ENCODE data around the gene B4GALT7. TPM values are rescaled to one million over a fixed set of nuclear protein-coding genes. Genes with fewer than 3 reads are reported as not detected.
"Not testable (repeated sequence)": the region's sequence is repeated elsewhere in the genome, so short reads cannot be mapped to it uniquely, and the experiment has no call there.

Gene B4GALT7
- total RNA-seq, 2 donors from 2014 or later, result 27.4 to 33.7 TPM

DNA sequence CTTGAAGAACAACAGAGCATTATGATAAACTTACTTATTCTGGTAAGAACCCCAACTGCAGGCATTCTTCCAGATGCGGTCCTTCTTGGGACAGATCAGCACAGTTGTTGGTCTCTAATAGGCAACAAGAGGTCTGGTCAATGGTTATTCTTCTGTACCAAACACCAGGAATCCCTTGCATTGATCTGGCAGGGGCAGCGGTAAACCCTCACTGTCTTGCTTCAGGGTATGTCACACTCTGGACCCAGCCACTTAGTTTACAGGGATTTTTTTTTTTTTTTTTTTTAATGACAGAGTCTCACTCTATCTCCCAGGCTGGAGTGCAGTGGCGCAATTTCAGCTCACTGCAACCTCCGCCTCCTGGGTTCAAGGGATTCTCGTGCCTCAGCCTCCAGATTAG, 44.3 kb upstream of the B4GALT7 start:
- no peak for DNase-seq
- peaks cover 24% of the 10 kb centered on the region for H3K36me3 Mint-ChIP-seq (ENCODE audit: low read depth)
- H3K27me3 Mint-ChIP-seq (ENCODE audit: insufficient read depth), result no peaks in the 10 kb centered on the region
- Histone ChIP-seq H3K9ac (ENCODE audit: extremely low read depth, low read length, poor library complexity, severe bottlenecking) (no peak overlapping the region), H3K36me3 (ENCODE audit: control insufficient read depth, insufficient read depth, low read length) (peaks cover 24% of the 10 kb centered on the region), H3K27ac (ENCODE audit: low read depth, low read length) (no peak overlapping the region), H3K9me3 (ENCODE audit: control insufficient read depth, low read length) (peaks cover 3% of the 10 kb centered on the region), H3K4me3 (ENCODE audit: low read length) (no peak overlapping the region), H3K27me3 (ENCODE audit: control insufficient read depth, insufficient read depth, low read length, poor library complexity, severe bottlenecking) (no peaks in the 10 kb centered on the region), H3K4me1 (ENCODE audit: control insufficient read depth, insufficient read depth, low read length) (peaks cover 9% of the 10 kb centered on the region)
- H3K4me3 Mint-ChIP-seq, result no peak overlapping the region
- H3K27ac Mint-ChIP-seq, result no peak overlapping the region
- H3K4me1 Mint-ChIP-seq, result peaks cover 13% of the 10 kb centered on the region
- TF ChIP-seq CTCF (conservative IDR thresholded peaks at IDR 0.05), result no peak
- 96 to 100% methylated on average over 3 to 5 of the region's 5 CpGs for WGBS, 2 experiments (ENCODE audit: insufficient coverage in 1 of 2, insufficient read length in 1 of 2)
- peaks cover 13% of the 10 kb centered on the region for H3K9me3 Mint-ChIP-seq

- peaks cover 13% of the 10 kb centered on the region for H3K4me1 Mint-ChIP-seq
- no peak overlapping the region for H3K4me3 Mint-ChIP-seq
- 86 to 87% methylated on average over 4 of the region's 4 CpGs for WGBS, 2 experiments (ENCODE audit: insufficient coverage in 1 of 2, insufficient read length in 1 of 2)
These were observed 42.8 kb upstream of the B4GALT7 start for GRCh38 chr5:177557041-177557647.

DNA sequence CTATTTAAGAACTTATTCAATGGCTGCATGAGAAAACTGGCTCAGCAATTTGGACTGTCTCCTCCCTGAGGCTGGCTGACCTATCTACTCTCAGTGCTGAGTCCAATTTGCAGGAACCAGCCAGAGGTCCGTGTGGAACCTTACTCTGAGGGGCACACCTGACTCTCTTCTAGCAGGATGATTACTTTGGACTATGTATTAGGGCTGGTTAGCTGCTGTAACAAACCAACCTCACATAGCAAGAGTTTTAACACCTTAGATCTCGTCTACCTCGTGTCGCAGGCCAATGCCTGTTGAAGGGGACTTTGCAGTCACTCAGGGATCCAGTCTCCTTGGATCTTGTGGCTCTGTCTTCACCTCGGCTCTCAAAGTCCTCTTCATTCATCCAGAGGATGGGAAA, 42.1 kb upstream of the B4GALT7 start:
- no peak overlapping the region for H3K9ac ChIP-seq (ENCODE audit: extremely low read depth, low read length, poor library complexity, severe bottlenecking)
- no peaks in the 10 kb centered on the region for H3K27me3 ChIP-seq (ENCODE audit: control insufficient read depth, insufficient read depth, low read length, poor library complexity, severe bottlenecking)
- no peak for DNase-seq
- H3K36me3 Mint-ChIP-seq (ENCODE audit: low read depth), result peaks cover 4% of the 10 kb centered on the region
- peak overlapping the region; percentile 45 for H3K4me3 ChIP-seq (ENCODE audit: low read length)
- H3K9me3 Mint-ChIP-seq, result peaks cover 34% of the 10 kb centered on the region
- peaks cover 6% of the 10 kb centered on the region for H3K4me1 ChIP-seq (ENCODE audit: control insufficient read depth, insufficient read depth, low read length)
- H3K4me3 Mint-ChIP-seq, result no peak overlapping the region
- no peak overlapping the region for H3K27ac ChIP-seq (ENCODE audit: low read depth, low read length)
- no peaks in the 10 kb centered on the region for H3K27me3 Mint-ChIP-seq (ENCODE audit: insufficient read depth)
- H3K27ac Mint-ChIP-seq, result no peak overlapping the region
- H3K4me1 Mint-ChIP-seq, result peaks cover 11% of the 10 kb centered on the region
- H3K9me3 ChIP-seq (ENCODE audit: control insufficient read depth, low read length), result peaks cover 19% of the 10 kb centered on the region
- WGBS, 2 experiments (ENCODE audit: insufficient coverage in 1 of 2, insufficient read length in 1 of 2), result 96 to 97% methylated on average over 3 to 5 of the region's 5 CpGs
- TF ChIP-seq CTCF (conservative IDR thresholded peaks at IDR 0.05), result no peak
- peaks cover 3% of the 10 kb centered on the region for H3K36me3 ChIP-seq (ENCODE audit: control insufficient read depth, insufficient read depth, low read length)

More at GRCh38 chr5:177557041-177557647, 42.8 kb upstream of the B4GALT7 start:
- H3K27me3 Mint-ChIP-seq (ENCODE audit: insufficient read depth), result no peaks in the 10 kb centered on the region
- H3K27ac ChIP-seq (ENCODE audit: low read depth, low read length), result no peak overlapping the region
- H3K27ac Mint-ChIP-seq, result no peak overlapping the region
- H3K36me3 ChIP-seq (ENCODE audit: control insufficient read depth, insufficient read depth, low read length), result peaks cover 10% of the 10 kb centered on the region
- no peaks in the 10 kb centered on the region for H3K27me3 ChIP-seq (ENCODE audit: control insufficient read depth, insufficient read depth, low read length, poor library complexity, severe bottlenecking)
- H3K9me3 Mint-ChIP-seq, result peaks cover 28% of the 10 kb centered on the region
- H3K9me3 ChIP-seq (ENCODE audit: control insufficient read depth, low read length), result peaks cover 14% of the 10 kb centered on the region
- no peak for TF ChIP-seq CTCF (conservative IDR thresholded peaks at IDR 0.05)
- DNase-seq, result no peak
- H3K4me3 ChIP-seq (ENCODE audit: low read length), result no peak overlapping the region
- H3K9ac ChIP-seq (ENCODE audit: extremely low read depth, low read length, poor library complexity, severe bottlenecking), result no peak overlapping the region
- peaks cover 9% of the 10 kb centered on the region for H3K4me1 ChIP-seq (ENCODE audit: control insufficient read depth, insufficient read depth, low read length)
- peaks cover 9% of the 10 kb centered on the region for H3K36me3 Mint-ChIP-seq (ENCODE audit: low read depth)

- H3K27me3 ChIP-seq (ENCODE audit: control insufficient read depth, insufficient read depth, low read length, poor library complexity, severe bottlenecking); H3K9ac ChIP-seq (ENCODE audit: extremely low read depth, low read length, poor library complexity, severe bottlenecking); H3K27me3 Mint-ChIP-seq (ENCODE audit: insufficient read depth); H3K4me1 ChIP-seq (ENCODE audit: control insufficient read depth, insufficient read depth, low read length); H3K27ac ChIP-seq (ENCODE audit: low read depth, low read length); H3K4me1 Mint-ChIP-seq; H3K4me3 Mint-ChIP-seq; H3K4me3 ChIP-seq (ENCODE audit: low read length); H3K36me3 ChIP-seq (ENCODE audit: control insufficient read depth, insufficient read depth, low read length); H3K36me3 Mint-ChIP-seq (ENCODE audit: low read depth); H3K27ac Mint-ChIP-seq; DNase-seq: not testable (repeated sequence)
- H3K9me3 Mint-ChIP-seq, result peaks cover 44% of the 10 kb centered on the region
- peaks cover 19% of the 10 kb centered on the region for H3K9me3 ChIP-seq (ENCODE audit: control insufficient read depth, low read length)
- 46 to 52% methylated on average over 5 of the region's 8 CpGs for WGBS, 2 experiments (ENCODE audit: insufficient coverage in 1 of 2, insufficient read length in 1 of 2)
These were observed 40.4 kb upstream of the B4GALT7 start for GRCh38 chr5:177559446-177559941.
